DMS153 treated with DMSO at 0.1 percent for 48 hours (cell line): Measurements from ENCODE around the gene HLA-G.
"Not testable (repeated sequence)": the region's sequence is repeated elsewhere in the genome, so short reads cannot be mapped to it uniquely, and the experiment has no call there.

Experiments
- DNase-seq: peaks from one replicate; lab custom pipeline; 2025; ENCODE audit not compliant: unreplicated experiment; lab: John Stamatoyannopoulos, UW

HLA-G gene

DNA sequence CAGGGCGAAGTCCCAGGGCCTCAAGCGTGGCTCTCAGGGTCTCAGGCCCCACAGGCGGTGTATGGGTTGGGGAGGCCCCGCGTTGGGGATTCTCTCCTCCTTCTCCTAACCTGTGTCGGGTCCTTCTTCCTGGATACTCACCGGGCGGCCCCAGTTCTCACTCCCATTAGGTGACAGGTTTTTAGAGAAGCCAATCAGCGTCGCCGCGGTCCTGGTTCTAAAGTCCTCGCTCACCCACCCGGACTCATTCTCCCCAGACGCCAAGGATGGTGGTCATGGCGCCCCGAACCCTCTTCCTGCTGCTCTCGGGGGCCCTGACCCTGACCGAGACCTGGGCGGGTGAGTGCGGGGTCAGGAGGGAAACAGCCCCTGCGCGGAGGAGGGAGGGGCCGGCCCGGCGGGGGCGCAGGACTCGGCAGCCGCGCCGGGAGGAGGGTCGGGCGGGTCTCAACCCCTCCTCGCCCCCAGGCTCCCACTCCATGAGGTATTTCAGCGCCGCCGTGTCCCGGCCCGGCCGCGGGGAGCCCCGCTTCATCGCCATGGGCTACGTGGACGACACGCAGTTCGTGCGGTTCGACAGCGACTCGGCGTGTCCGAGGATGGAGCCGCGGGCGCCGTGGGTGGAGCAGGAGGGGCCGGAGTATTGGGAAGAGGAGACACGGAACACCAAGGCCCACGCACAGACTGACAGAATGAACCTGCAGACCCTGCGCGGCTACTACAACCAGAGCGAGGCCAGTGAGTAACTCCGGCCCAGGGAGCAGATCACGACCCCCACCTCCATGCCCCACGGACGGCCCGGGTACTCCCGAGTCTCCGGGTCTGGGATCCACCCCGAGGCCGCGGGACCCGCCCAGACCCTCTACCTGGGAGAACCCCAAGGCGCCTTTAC, at the start of gene HLA-G:
HLA-G (plus strand) TSS at position 247 of the 892 bp plus-strand sequence; CDS start at position 267, 20 bp downstream.
- no peak for DNase-seq

DNA sequence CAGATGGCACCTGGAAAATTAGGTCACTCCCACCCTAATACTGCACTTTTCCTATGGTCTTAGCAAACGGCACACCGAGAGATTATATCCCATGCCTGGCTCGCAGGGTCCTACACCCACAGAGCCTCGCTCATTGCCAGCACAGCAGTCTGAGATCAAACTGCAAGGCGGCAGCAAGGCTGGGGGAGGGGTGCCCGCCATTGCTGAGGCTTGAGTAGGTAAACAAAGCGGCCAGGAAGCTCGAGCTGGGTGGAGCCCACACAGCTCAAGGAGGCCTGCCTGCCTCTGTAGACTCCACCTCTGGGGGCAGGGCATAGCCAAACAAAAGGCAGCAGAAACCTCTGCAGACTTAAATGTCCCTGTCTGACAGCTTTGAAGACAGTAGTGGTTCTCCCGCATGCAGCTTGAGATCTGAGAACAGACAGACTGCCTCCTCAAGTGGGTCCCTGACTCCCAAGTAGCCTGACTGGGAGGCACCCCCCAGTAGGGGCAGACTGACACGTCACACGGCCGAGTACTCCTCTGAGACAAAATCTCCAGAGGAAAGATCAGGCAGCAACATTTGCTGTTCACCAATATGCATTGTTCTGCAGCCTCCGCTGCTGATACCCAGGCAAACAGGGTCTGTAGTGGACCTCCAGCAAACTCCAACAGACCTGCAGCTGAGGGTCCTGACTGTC, 47.5 kb upstream of the HLA-G start:
- not testable (repeated sequence) for DNase-seq

DNA sequence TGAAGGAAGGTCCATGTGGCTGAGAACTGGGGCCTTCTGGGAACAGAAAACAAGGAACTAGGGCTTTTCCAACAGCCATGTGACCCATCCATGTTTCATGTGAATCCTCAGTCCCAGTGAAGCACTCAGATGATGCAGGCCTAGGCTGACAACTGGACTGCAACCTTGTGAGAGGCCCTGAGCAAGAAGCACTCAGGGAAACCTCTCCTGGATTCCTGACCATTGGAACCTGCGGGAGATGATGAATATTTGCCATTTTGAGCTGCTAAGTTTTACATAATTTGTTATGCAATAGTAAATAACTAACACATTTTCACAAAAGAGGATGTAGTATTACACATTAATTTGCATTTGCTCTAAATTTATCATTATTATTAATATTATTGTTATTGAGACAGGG, 38.4 kb upstream of the HLA-G start:
- no peak for DNase-seq

DNA sequence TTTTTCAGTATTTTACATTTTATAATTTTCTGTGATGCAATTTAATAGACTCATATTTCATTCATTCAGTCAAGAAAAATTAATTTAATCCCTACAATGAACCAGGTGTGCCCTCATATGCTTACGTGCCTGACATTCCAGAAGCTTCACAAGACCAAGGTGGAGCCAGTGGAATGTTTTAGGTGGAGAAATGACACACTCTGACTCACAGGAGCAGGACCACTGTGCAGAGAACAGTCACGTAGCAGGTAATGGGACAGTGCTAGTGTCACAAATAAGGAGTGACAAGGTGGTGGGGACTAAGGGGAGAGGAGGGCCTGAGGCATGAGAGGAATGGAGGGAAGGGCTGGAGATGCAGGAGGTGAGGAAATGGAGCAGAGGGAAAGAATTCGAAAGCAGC, 37.0 kb upstream of the HLA-G start:
- DNase-seq: no peak

DNA sequence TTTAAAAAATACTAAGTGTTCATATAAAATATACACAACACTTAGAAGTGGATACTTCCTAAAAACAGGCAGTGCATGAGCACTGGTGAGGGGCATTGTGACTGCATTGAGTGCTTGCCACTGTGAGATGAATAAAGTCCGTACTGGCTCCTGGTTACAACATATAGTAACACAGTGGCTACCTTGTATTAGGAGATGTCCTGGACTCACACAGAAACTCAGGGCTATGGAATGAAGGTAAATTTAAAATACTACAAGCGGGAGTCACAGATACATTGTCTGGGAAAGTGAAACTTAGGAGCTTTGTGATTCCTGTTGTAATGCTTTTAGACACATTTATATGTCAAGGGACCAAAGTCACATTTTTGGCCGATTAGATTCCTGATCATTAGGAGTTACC, 36.5 kb upstream of the HLA-G start:
- no peak for DNase-seq

DNA sequence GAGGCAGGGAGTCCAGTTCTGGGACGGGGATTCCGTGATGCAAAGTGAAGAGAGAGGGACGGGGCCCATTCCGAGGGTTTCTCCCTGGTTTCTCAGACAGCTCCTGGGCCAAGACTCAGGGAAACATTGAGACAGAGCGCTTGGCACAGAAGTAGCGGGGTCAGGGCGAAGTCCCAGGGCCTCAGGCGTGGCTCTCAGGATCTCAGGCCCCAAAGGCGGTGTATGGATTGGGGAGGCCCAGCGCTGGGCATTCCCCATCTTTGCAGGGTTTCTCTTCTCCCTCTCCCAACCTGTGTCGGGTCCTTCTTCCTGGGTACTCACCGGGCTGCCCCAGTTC, 35.9 kb upstream of the HLA-G start:
- no peak for DNase-seq

DNA sequence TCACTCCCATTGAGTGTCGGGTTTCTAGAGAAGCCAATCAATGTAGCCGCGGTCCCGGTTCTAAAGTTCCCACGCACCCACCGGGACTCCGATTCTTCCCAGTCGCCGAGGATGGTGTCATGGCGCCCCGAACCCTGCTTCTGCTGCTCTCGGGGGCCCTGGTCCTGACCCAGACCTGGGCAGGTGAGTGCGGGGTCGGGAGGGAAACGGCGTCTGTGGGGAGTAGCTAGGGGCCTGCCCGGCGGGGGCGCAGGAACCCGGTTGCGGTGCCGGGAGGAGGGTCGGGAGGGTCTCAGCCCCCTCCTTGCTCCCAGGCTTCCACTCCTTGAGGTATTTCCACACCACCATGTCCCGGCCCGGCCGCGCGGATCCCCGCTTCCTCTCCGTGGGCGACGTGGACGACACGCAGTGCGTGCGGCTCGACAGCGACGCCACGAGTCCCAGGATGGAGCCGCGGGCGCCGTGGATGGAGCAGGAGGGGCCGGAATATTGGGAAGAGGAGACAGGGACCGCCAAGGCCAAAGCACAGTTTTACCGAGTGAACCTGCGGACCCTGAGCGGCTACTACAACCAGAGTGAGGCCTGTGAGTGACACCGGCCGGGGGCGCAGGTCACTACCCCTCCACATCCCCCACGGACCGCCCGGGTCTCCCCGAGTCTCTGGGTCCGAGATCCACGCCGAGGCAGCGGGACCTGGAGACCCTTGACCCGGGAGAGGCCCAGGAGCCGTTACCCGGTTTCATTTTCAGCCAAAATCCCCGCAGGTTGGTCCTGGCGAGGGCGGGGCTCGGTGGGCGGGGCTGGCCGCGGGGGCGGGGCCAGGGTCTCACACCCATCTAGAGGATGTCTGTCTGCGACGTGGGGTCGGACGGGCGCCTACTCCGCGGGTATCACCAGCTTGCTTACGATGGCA, 35.2 kb upstream of the HLA-G start:
- DNase-seq: no peak

DNA sequence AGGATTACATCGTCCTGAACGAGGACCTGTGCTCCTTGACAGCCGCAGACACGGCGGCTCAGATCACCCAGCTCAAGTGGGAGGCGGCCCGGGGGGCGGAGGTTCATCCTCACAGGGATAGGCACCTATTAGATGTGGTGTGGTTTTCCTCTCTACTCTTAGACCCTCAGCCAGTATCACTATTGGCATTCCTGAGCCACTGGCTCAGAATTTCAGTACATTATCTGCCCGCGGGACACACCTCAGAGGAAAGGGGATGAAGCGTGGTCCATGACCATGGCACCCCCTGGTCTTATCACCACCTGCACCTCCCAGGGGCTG, 34.6 kb upstream of the HLA-G start:
- no peak for DNase-seq

DNA sequence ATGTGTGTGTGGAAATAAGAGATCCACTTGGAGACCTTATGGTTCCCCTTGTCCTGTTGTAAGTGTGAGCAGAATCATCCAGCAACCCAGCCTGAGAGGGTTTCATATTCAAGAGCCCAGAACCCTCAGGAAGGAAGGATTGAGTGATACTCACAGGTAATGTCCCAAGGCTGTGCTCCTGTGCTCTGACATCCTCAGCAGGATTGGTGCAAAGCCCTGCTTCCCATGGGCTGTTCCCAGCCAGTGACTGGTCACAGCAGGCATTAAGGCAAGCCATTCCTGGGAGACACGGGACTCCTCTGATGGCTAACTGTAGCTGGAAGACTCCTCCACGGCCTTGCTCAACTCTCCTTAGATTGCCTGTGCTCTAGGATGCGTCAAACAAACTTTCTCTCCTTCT, 33.8 kb upstream of the HLA-G start:
- DNase-seq: no peak

DNA sequence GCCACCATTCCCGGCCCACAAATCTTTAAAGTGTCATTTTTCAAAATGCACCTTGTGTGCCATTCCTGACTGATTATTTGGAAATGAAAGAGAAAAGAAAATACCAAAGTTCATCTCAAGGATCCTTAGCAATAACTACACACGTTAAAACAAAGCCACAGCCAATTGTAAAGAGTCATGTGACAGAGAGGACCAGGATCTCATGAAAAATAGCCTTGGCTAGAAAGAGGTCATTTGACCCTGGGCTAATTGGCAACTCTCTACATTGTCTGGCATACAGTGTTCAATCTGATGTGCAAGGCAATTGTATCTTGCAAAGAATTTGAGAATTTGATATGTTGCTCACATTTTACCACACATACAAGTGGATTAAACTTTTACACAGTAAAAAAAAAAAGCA, 31.6 kb upstream of the HLA-G start:
- no peak for DNase-seq

DNA sequence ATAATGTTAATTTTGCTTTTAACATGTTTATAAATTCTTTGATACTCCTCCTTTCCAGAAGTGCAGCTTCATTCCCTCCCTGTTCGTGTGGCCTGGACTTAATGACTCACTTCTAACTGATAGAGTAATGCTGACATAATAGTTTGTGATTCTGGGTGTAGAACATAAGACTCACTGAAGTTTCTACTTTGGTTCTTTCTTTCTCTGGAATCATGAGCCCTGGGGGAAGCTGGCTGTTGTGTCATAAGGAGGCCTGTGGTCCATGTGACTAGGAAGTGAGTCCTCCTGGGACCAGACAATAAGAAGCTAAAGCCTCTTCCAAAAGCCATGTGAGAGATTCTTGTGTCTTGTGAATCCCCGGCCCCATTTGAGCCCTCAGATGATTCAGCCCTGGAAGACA, 30.5 kb upstream of the HLA-G start:
- no peak for DNase-seq

DNA sequence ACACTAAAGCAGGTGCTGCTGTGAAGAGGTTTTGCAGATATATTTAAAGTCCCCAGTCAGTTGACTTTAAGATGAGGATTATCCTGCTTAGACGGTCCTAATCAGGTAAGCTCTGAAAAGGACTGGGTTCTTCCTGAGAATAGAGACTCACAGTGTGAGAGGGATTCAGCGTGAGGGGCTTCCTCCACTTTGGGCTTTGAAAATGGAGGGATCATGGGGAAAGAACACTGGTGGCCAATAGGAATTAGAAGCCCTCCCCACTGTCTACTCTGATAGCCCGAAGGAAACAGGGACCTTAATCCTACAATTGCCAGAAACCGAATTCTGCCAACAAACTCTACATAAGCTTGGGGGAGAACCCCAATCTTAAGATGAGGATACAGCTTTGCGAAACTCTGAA, 29.7 kb upstream of the HLA-G start:
- no peak for DNase-seq

DNA sequence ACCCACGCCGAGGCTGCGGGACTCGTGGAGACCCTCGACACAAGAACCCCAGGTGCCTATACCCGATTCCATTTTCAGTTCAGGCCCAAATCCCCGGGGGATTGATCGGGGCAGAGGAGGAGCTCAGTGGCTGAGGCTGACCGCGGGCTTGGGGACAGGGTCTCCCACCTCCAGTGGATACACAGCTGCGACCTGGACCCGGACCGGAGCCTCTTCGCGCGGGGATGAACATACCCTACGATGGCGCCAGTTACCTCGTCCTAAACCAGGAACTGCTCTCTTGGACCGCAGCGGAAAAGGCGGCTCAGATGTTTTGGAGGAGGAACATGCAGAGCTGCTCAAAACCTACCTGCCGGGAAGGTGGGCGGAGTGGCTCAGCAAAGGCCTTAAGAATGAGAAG, 27.4 kb upstream of the HLA-G start:
- DNase-seq: no peak

DNA sequence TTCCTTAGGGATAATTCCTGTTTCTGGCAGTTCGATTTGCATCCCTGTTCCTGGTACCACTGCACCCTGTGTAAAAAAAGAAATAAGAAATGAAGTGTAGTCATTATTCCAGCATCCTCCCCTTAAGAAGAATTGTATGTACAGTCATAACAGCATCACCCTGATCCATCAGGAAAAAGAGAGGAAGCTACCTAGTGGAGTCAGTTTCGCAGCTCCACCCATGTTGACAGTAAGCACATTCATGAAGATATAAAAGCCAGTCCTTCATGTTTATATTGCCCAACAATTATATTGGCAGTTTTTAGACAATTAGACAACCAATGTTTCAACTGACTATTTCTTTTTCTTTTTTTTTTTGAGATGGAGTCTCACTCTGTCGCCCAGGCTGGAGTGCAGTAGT, 21.2 kb upstream of the HLA-G start:
- no peak for DNase-seq

DNA sequence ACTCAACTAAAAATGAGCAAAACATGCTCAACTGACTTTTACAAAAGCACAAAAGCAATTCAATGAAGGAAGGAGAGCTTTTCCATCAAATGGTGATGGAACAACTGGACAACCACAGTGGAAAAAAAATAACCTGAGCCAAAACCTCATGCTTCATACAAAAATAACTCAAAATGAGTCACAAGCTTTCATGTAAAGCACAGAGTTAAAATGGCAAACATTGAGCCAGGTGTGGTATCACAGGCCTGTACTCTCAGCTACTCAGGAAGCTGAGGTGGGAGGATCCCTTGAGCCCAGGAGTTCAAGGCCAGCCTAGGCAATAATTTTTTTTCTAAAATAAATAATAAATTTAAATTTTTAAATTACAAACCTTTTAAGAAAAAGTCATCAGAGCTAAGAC, 18.4 kb upstream of the HLA-G start:
- no peak for DNase-seq

DNA sequence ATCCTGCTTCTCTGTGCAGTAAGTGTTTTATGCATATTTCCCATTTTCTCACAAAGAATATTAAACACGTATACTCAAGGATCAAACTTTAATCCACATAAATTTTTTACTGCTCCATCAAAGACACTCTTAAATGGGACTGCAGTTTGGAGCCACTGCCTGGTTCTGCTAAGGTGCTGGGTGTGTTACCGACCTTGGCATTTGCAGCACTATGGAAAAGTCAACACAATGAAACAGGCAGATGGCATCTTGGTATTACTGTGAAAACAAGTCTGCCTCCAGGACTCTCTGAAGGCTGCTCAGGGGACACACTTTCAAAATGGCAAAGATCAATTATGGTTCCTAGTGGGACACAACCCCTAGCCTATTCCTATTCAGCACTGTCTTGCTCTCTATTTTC, 17.3 kb upstream of the HLA-G start:
- DNase-seq: no peak

DNA sequence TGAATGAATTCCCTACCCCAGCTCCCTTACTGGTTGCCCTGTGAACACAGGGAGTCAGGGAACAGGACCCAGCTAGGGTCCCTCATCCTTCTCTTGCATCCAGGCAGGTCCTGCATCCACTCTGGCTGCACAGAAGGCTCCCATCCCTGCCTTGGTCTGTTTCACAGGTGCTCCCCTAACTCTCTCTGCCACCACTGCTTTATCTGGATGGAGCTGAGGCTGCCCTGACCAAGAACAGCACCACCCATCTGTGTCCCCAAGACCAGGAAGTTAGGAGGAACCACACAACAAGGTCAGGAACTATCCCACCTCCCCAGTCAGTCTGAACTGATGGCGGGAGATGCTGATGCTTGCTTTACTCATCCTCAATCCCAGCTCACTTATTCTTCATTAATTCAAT, 16.2 kb upstream of the HLA-G start:
- DNase-seq: no peak

DNA sequence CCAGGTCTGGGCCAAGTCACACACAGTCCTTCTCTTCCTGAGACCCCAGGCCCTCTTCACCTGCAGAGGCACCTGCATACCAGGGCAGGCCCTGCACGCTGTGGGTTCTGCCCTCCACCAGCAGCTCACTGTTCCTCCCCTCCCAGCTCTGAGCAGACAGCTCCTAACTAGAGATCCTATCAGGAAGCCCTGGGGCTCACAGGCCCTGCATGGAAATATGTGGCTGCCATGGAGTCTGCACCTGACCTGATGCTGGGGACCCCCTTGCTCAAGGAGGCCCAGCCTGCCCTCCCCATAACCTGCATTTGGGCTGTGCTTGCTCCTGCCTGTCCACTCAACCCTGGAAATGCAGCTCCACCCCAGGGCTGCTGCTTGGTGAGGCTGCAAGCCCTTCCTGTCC, 14.6 kb upstream of the HLA-G start:
- no peak for DNase-seq

DNA sequence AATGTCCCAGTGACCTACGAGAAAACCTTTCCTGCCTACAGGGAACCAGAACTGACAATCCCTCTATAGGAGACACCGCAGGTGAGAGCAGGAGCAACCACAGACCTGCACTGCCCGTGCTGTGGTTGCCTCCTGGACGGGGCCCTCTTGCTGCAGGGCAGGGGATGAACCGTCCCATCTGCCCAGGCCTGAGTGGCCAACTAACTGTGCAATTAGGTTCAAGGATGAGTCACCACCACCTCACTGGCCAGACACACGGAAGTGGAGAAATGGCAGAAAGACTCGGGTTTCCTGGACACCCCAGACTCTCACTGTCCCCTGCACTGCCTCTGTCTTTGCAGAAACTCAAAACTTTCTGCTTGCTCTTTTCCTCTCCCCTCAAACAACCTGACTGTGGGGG, 13.8 kb upstream of the HLA-G start:
- no peak for DNase-seq

DNA sequence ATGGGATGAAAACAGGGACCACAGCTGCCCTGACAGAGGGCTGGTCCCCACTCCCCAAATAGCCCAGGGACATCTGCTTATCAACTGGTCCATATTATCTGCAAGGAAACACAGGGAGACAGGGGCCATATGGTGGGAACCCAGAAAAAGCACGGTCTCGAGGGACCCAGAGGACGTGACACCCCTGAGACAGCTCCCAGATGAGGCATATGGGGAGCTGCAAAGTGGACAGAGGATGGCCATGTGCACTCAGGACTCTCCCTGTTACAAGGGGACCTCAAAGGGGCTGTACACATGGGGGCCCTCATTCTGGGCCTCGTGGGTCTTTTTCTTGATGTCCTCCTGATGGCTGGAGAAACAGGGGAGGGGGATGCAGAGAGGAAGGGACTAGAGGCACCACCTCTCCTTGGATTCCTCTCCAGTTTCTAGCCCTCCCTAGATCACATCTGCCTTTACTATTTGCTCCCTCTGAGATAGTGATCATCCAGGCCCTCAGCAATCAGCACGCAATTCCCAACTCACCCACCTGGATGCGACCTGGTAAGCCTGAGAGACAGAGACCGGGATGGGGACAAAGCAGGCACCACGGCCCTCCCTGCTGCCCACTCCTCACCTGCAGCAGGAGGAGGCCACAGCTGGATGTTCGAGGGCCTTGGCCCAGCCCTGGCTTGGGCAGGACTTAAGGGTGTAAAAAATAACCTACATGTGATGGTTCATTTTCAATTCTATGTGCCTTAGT, 13.1 kb upstream of the HLA-G start:
- DNase-seq: no peak

DNA sequence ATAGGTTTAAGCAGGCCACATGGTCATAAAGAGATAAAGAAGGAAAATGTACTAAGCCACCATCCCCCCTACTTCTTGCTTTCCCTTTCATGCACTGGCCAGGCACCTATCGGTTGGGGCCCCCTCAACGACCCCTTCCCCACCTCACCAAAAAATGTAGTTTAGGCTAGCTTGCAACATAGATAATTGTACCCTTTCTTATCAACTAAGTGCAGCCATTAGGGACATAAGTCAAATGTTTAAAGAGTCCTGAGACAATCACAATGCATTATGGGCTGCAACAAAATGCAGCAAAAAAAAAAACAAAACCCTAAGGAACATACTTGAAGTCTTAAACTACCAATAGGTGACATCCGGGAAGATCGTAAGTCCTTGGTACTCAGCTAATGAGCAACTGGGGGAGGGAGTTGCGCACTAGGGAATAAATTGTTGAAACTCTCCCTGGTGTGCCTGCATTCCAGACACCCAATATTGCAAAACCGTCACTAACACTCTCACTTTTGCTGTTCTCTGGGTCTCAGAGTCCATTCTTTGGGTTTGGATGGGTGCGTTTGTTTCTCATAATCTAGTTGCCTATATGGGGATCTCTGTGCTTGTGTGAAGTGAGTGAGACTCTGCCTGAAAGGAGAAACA, 12.4 kb upstream of the HLA-G start:
- no peak for DNase-seq
